ENCODE measurements around the gene DTD2. TPM values are rescaled to one million over a fixed set of nuclear protein-coding genes. Genes with fewer than 3 reads are reported as not detected.

DTD2 gene
- total RNA-seq (40.1 and 45.2 TPM in 2 replicates), polyA plus RNA-seq (8.9 and 14.2 TPM in 2 replicates)

DNA sequence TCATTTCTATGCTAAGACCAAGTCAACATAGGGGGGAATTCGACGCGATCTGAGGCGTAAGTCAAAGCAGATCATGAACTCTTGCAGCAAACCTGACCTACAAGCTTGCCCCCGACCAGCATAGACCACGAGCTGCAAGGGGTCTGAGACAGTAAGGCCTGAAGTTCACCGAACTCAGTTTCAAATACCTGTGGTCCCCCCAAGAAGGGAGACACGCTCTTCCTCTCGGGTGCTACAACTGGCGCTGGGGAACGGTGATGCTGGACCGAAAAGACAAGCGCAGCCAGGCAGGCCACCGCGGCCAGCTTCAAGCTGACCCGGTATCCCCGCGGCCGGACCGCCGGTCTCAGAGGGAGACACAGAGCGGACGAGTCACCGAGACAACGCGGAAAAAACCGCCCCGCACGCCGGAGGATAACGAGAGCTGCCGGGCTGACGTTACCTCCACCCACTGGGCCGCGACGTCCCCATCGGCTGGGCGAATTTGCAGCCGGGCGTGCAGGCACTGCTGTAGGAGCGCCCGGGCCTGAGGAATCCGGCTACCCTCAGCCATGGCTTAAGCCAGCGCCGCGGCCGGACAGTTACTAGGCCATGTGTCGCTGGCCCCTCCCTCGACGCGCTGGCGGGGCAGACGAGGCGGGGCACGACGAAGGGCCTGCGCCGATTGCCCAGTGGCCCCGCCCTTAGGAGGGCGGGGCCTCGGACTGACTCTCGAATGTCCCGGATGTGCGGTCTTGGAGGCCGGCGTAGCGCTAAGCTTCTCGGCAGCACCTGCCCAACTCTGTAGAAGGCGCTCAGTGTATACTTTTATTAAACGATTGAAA lies at the start of gene DTD2:
TSS of gene DTD2 (minus strand) at position 666 of the 824 bp plus-strand sequence. CDS start at position 553, 113 bp downstream.
- H3K27ac ChIP-seq, result peak within 1 kb of the TSS; percentile 88
- TF ChIP-seq, protein P1, sequence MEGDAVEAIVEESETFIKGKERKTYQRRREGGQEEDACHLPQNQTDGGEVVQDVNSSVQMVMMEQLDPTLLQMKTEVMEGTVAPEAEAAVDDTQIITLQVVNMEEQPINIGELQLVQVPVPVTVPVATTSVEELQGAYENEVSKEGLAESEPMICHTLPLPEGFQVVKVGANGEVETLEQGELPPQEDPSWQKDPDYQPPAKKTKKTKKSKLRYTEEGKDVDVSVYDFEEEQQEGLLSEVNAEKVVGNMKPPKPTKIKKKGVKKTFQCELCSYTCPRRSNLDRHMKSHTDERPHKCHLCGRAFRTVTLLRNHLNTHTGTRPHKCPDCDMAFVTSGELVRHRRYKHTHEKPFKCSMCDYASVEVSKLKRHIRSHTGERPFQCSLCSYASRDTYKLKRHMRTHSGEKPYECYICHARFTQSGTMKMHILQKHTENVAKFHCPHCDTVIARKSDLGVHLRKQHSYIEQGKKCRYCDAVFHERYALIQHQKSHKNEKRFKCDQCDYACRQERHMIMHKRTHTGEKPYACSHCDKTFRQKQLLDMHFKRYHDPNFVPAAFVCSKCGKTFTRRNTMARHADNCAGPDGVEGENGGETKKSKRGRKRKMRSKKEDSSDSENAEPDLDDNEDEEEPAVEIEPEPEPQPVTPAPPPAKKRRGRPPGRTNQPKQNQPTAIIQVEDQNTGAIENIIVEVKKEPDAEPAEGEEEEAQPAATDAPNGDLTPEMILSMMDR (IDR thresholded peaks at IDR 0.05; ENCODE audit: low read depth, low read length), result no peak
- H3K4me3 ChIP-seq, result peak within 1 kb of the TSS; percentile 32
- peaks cover 5% of the 10 kb centered on the region for H3K36me3 ChIP-seq
- H3K9me3 ChIP-seq (ENCODE audit: low read depth), result no peaks in the 10 kb centered on the region
- H3K4me1 ChIP-seq (ENCODE audit: low read depth), result peaks cover 18% of the 10 kb centered on the region
- DNase-seq (ENCODE audit: low read depth in 1 of 2, low spot score in 1 of 2), result peak; percentile 97
- H3K27me3 ChIP-seq, result no peaks in the 10 kb centered on the region

GRCh38 chr14:31505411-31505810 lies 48.1 kb upstream of the DTD2 start:
- Histone ChIP-seq H3K9me3 (ENCODE audit: low read depth) (no peaks in the 10 kb centered on the region), H3K4me1 (ENCODE audit: low read depth) (peaks cover 7% of the 10 kb centered on the region), H3K27ac (no peak overlapping the region), H3K27me3 (no peaks in the 10 kb centered on the region), H3K4me3 (no peak overlapping the region), H3K36me3 (no peaks in the 10 kb centered on the region)
- peak in 1 of 2 donors; percentile 86 for DNase-seq (ENCODE audit: low read depth in 1 of 2, low spot score in 1 of 2)
- TF ChIP-seq, protein P1 (IDR thresholded peaks at IDR 0.05; ENCODE audit: low read depth, low read length), result no peak

- no peak overlapping the region for H3K27ac ChIP-seq
- TF ChIP-seq, protein P1 (IDR thresholded peaks at IDR 0.05; ENCODE audit: low read depth, low read length), result no peak
- no peaks in the 10 kb centered on the region for H3K9me3 ChIP-seq (ENCODE audit: low read depth)
- peaks cover 7% of the 10 kb centered on the region for H3K4me1 ChIP-seq (ENCODE audit: low read depth)
- H3K4me3 ChIP-seq, result no peak overlapping the region
- no peaks in the 10 kb centered on the region for H3K36me3 ChIP-seq
- H3K27me3 ChIP-seq, result no peaks in the 10 kb centered on the region
- DNase-seq (ENCODE audit: low read depth in 1 of 2, low spot score in 1 of 2), result no peak
Observed at GRCh38 chr14:31501870-31502269, 44.6 kb upstream of the DTD2 start.

GRCh38 chr14:31492759-31493498 lies 35.6 kb upstream of the DTD2 start:
- no peak for DNase-seq (ENCODE audit: low read depth in 1 of 2, low spot score in 1 of 2)

GRCh38 chr14:31489691-31490090 lies 32.4 kb upstream of the DTD2 start:
- Histone ChIP-seq H3K27me3 (no peaks in the 10 kb centered on the region), H3K9me3 (ENCODE audit: low read depth) (no peaks in the 10 kb centered on the region), H3K27ac (no peak overlapping the region), H3K36me3 (no peaks in the 10 kb centered on the region), H3K4me1 (ENCODE audit: low read depth) (no peaks in the 10 kb centered on the region), H3K4me3 (no peak overlapping the region)
- TF ChIP-seq, protein P1 (IDR thresholded peaks at IDR 0.05; ENCODE audit: low read depth, low read length), result no peak
- no peak for DNase-seq (ENCODE audit: low read depth in 1 of 2, low spot score in 1 of 2)

More at GRCh38 chr14:31492759-31493498, 35.6 kb upstream of the DTD2 start:
- TF ChIP-seq, protein P1 (IDR thresholded peaks at IDR 0.05; ENCODE audit: low read depth, low read length), result no peak
- Histone ChIP-seq H3K9me3 (ENCODE audit: low read depth) (no peaks in the 10 kb centered on the region), H3K27ac (no peak overlapping the region), H3K4me1 (ENCODE audit: low read depth) (no peaks in the 10 kb centered on the region), H3K27me3 (no peaks in the 10 kb centered on the region), H3K36me3 (no peaks in the 10 kb centered on the region), H3K4me3 (no peak overlapping the region)

All from cardiac muscle cell (in vitro differentiated cells and primary cell).